CD4-positive, alpha-beta T cell treated with Interferon gamma for 1 hour (primary cell): ENCODE data around the gene ABHD14A.

ENCODE experiments used
- DNase-seq: peaks from one replicate; pipeline ENCODE4 v3.0.0-alpha.2; 2020

The ABHD14A gene

GRCh38 chr3:51957520-51958205 lies 17.2 kb upstream of the ABHD14A start:
- no peak for DNase-seq

DNA sequence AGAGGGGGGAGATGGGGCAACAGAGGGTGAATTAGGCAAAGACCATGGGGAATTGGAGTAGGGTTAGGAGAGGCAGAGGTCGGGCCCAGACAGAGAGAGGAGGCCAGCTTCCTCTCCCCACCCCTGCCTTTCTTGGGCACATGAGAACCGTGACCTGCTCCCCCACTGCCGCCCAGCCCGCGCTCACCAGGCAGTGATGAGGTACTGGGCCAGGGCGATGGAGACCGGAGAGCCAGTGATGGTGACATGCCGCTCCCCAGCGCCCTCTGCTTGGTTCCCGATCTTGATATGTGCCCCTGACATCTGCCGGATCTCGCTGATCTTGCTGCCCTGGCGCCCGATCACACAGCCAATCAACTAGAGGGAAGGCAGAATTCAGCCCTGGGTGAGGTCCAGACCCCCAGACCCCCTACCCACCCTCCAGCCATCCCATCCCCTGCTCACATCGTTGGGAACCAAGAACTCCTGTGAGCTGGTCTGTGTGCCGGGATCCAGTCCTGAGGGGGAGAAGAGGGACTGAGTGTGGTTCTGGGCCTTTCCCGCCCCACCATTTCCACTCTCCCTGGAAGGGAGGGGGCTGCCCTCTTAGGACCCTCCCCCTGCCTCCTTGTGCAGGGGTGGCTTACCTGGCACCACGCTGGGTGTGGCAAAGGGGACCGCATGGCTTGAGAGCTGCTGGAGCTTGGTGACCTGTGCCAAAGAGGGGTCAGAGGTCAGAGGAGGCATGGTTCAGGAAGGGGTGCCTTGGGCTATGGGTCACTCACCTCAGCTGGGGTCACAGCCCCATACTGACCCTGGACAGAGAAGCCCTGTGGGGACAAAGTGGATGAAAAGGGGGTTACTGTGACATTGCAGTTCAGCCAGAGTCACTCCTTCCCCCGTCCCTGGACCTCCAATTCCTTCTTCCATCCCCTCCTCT lies 16.0 kb upstream of the ABHD14A start:
- DNase-seq: no peak

- no peak for DNase-seq
These were observed 15.2 kb upstream of the ABHD14A start for GRCh38 chr3:51959651-51960050.

- no peak for DNase-seq
These were observed 14.5 kb upstream of the ABHD14A start for GRCh38 chr3:51960386-51960785.

- no peak for DNase-seq
These were observed 13.9 kb upstream of the ABHD14A start for GRCh38 chr3:51961011-51961410.

DNA sequence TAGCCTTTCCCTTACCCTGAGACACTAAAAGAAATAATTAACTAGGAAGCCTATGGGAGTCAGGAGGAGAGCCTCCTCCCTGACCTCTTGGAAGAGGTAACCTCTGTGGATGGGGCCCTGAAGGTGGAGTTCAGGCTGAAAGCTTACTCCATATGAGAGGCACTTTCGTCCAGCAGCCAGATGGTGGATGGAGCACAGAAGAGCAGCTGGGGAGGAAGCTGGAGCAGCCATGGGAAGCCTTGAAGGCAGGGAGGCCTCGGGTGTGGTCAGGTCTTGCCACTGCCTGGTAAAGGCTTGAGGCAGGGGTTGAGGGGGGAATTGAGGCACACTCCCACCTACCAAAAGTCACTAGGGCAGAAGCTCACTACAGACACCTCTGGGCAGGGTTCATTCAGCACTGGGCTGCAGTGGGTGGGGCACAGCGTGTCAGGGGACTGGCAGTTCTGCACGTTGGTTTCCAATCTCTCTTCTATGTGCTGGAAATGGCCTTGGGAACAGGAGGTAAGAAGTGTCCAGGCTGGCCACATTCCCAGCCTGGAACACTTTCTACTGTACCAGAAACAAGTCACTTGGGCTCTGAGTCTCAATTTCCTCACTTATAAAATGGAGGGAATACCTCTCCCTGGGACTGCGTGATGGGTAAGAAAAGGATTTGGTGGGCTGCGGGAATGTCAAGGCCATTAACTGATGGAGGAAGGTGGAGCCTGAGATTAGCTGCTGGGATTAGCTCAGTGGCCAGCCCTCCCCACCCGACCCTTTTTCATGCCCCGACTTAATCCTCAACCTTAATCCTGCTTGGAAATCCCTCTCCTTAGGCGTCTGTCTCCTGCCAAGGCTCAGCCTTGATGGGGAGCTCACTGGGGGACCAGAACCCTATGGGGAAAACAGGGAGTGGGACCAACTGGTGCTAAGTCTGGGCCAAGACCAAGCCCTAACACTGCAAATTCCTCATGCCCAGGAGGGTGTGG lies 13.0 kb upstream of the ABHD14A start:
- DNase-seq: no peak

DNA sequence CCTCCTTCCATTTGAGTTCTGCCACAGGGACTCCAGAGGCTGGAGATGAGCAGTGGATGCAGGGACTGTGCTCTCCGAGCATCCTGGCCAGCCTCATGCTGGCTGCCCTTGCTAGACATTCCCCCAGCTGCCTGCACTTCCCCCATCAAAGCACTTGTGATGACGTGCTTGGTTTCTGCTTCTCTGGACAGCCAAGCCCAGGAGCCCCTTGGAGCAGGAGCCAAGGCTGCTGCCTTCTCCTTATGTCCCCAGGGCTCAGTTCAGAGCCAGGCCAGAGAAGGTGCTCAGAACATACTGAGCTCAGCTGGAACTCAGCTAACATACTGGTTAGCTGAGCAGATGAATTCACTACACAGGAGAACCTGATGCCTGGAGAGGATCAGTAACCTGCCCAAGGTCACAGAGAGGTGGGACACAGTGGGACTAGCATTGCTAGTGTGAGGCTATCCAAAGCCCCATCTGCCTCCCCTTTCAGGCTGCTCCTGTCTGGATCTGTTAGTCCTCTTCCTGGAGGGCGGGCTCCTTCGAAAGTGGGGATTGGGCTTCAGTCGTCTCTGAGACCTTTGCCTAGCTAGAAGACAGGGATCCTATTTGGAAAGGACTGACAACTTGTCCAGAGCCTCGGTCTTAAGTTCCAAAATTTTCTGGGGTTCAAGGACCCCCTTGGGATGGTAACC lies 11.9 kb upstream of the ABHD14A start:
- no peak for DNase-seq

GRCh38 chr3:51963951-51964451 lies 10.9 kb upstream of the ABHD14A start:
- DNase-seq: no peak

DNA sequence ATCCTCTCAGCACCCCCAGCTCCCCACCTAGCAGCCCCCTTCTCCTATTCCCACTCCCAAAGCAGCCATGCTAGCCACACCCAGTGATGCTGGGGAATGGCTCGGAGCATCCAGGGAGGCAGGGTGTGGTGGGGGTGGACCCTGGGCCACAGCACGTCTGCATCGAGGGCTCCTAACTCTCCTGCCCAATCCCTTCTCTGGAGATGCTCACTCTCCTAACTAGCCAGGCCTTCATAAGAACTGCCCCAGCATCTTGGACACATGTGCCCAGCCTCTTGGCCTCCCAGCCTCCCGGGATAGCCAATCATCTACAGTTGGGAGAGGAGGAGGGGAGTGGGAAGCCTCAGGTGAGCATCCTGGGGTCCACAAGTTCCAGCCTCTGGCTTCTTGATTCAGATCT lies 10.3 kb upstream of the ABHD14A start:
- no peak for DNase-seq

- DNase-seq: no peak
These were observed 8.8 kb upstream of the ABHD14A start for GRCh38 chr3:51966016-51966415.

DNA sequence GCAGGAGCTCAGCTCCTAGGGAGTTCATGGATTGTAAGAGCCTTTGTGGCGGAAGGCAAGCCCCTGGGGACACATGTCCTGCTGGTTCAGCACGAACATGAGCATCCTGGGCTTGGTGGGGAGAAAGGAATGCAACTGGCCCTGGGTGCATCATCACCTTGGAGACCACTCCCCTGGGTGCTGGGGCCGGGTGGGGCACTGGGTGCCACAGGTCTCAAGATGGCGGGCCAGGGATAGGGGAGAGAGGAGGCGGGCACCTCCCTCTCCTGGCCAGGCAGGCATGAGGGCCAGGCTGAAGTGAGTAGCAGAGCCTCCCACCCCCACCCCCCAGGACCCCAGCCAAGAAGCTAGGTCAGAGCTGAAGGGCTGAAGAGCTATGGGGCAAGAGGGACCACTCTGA lies 8.4 kb upstream of the ABHD14A start:
- no peak for DNase-seq

DNA sequence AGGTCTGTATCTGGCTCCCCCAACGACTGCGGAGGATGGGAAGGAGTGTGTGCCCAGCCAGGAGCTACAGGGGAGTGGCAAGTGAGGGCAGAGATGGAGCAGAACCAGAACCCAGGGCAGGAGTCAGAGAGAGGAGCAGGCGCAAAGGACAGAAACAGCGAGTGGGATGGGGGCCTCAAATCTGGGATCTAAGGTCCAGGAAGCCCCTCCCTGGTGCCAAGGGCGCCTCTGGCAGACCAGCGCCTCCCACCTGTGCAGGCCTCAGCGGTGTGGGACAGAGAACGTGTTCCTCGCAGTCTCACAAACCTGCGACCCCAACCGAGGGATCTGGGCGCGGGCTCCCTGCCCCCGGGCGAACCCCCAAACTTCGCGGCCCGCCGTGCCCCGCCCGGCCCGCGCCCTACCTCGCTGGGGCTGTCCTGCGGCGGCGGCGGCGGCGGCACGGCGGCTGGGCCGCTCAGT lies 7.9 kb upstream of the ABHD14A start:
- no peak for DNase-seq

GRCh38 chr3:51967384-51968169 lies 7.3 kb upstream of the ABHD14A start, which contains the start of gene PCBP4:
Gene PCBP4 (minus strand): TSS chr3:51967454. CDS start chr3:51961240, 6,214 bp downstream.
- peak; percentile 14 for DNase-seq

- DNase-seq: no peak
These were observed 6.6 kb upstream of the ABHD14A start for GRCh38 chr3:51968170-51968775.

DNA sequence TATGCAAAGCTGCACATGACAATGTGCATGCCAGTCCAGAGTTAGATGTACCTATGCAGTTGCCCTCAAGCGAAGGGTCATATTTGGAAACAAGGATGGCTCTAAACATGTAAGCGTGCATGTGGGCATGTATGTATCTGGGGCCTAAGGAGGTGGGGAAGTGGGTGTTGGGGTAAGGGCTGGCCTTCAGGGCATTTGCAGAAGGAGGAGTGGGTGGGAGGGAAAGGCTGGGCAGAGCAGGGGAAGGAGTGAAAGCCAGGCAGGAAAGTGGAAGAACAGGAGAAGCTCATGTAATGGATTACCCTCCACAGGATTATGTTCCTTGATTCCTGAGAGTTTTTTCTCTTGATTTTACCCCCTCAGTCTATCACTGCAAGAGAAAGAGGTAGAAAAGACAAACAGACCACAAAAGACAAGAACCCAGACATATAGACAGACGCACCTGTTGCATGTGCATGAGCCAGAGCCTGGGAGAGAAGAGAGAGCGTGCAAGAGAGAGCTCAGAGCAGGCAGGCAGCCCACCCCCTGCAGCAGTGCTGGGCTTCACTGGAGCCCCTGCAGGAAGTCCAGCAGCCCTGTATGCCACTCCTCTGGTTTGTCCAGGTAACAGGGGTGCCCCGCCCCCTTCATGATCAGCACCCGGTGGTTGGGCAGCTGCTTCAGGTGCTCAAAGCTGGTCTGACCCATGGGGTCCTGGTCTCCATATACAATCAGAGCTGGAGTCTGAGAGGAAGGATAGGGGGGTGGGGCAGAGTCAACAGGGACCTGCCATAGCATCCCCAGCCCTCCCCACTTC lies 5.8 kb upstream of the ABHD14A start:
- no peak for DNase-seq

- DNase-seq: no peak
These were observed 5.0 kb upstream of the ABHD14A start for GRCh38 chr3:51969841-51970240.

DNA sequence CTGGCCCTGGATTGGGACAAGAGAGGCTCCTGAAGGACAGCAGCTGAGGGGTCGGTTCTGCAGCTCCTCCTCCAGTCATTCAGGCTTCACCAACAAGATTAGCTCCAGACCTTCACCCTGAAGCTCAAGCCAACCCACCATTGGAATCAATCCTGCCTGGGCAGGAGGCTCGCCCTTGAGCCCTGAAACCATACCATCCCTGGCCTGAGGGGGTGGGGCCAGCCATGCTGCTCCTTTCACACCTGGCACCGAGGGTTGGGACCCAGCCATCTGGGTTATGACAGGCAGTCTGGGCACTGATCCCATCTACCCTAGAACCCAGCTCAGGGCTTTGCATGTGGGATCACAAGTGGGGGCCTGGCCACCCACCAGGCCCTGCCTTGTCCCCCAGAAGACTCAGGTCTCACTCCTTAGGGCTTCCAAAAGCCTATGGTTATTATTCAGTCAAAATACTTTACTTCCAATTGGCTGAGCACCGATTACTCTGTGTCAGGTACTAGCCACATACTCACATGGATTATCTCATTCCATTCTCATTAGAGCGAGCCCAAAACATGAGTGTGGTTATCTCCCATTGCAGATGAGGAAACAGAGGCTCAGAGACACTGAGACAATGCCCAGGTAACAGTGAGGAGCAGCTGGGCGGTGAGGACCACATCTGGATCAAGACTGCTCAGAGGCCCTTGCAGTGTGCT lies 4.1 kb upstream of the ABHD14A start:
- no peak for DNase-seq

DNA sequence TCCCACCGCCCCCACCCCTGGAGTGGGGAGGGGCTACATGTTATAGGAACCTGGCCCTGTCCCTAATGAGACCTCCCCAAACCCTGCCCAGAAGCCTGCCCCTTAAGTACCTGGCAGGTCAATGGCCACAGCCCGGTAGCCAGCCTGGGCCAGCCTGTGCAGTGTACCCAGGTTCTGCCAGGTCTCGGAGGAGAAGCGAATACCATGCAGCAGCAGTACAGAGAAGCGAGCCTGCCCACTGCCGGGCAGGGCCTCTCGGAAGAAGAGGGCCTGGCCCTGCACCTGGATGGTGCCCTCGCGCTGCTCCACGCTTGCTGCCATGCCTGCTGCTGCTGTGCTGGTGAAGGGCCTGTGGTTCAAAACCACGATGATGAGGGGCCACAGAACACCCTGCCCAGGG lies 3.5 kb upstream of the ABHD14A start:
- no peak for DNase-seq

- DNase-seq: no peak
These were observed 444 bp upstream of the ABHD14A start for GRCh38 chr3:51974277-51974962.
